Hepatocyte (in vitro differentiated cells): ENCODE data around the gene MBOAT7.

Experiments
- CTCF ChIP-seq: fragments of 200-600 bp; sonication (generic); IDR thresholded peaks from 2 replicates; pipeline ENCODE4 v1.5.1; 2016; ENCODE audit warnings: antibody characterized with exemption, mild to moderate bottlenecking; ENCODE audit not compliant: poor library complexity
- EZH2 ChIP-seq: fragments of 200-600 bp; sonication (generic); IDR thresholded peaks from 2 replicates; pipeline ENCODE4 v1.6.1; 2016; ENCODE audit warnings: antibody characterized with exemption, mild to moderate bottlenecking, borderline replicate concordance
- EZH2phosphoT487 ChIP-seq: fragments of 200-600 bp; sonication (generic); IDR thresholded peaks from one replicate; pipeline ENCODE4 v1.6.1; 2018; ENCODE audit warnings: antibody characterized with exemption, mild to moderate bottlenecking, low read depth, moderate library complexity; ENCODE audit not compliant: unreplicated experiment, severe bottlenecking

GRCh38 chr19:54206030-54206830 is 16.9 kb upstream of the MBOAT7 start:
- TF ChIP-seq CTCF (no peak), EZH2phosphoT487 (no peak), EZH2 (no peak)
